ENCODE measurements around the gene TBC1D8B.
A peak's percentile ranks its signal among the peaks of the same experiment; 100 is the strongest.
"Not testable (repeated sequence)": the region's sequence is repeated elsewhere in the genome, so short reads cannot be mapped to it uniquely, and the experiment has no call there.

The TBC1D8B gene

GRCh38 chrX:106802388-106803275 lies at the start of gene TBC1D8B:
TSS of gene TBC1D8B (plus strand) at chrX:106802673. CDS start at chrX:106802854, 181 bp downstream.
- peak within 1 kb of the TSS; percentile 83 for H3K4me3 ChIP-seq (replicated peaks; ENCODE audit: low read depth, low read length)
- TF ChIP-seq, protein P1, sequence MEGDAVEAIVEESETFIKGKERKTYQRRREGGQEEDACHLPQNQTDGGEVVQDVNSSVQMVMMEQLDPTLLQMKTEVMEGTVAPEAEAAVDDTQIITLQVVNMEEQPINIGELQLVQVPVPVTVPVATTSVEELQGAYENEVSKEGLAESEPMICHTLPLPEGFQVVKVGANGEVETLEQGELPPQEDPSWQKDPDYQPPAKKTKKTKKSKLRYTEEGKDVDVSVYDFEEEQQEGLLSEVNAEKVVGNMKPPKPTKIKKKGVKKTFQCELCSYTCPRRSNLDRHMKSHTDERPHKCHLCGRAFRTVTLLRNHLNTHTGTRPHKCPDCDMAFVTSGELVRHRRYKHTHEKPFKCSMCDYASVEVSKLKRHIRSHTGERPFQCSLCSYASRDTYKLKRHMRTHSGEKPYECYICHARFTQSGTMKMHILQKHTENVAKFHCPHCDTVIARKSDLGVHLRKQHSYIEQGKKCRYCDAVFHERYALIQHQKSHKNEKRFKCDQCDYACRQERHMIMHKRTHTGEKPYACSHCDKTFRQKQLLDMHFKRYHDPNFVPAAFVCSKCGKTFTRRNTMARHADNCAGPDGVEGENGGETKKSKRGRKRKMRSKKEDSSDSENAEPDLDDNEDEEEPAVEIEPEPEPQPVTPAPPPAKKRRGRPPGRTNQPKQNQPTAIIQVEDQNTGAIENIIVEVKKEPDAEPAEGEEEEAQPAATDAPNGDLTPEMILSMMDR (IDR thresholded peaks at IDR 0.05; ENCODE audit: low read length, missing control alignments) = no peak
- DNase-seq (ENCODE audit: low read depth) = peak; percentile 93

GRCh38 chrX:106769288-106769687 lies 33.2 kb upstream of the TBC1D8B start:
- H3K4me3 ChIP-seq (replicated peaks; ENCODE audit: low read depth, low read length); DNase-seq (ENCODE audit: low read depth): not testable (repeated sequence)

- DNase-seq (ENCODE audit: low read depth) = no peak
- no peak overlapping the region for H3K4me3 ChIP-seq (replicated peaks; ENCODE audit: low read depth, low read length)
- TF ChIP-seq, protein P1 (IDR thresholded peaks at IDR 0.05; ENCODE audit: low read length, missing control alignments) = no peak
Observed at GRCh38 chrX:106774981-106775380, 27.5 kb upstream of the TBC1D8B start.

GRCh38 chrX:106780264-106780663 lies 22.2 kb upstream of the TBC1D8B start:
- DNase-seq (ENCODE audit: low read depth) = no peak
- no peak overlapping the region for H3K4me3 ChIP-seq (replicated peaks; ENCODE audit: low read depth, low read length)
- TF ChIP-seq, protein P1 (IDR thresholded peaks at IDR 0.05; ENCODE audit: low read length, missing control alignments) = no peak

- TF ChIP-seq, protein P1 (IDR thresholded peaks at IDR 0.05; ENCODE audit: low read length, missing control alignments) = no peak
- DNase-seq (ENCODE audit: low read depth) = no peak
- no peak overlapping the region for H3K4me3 ChIP-seq (replicated peaks; ENCODE audit: low read depth, low read length)
Observed at GRCh38 chrX:106780664-106781377, 21.7 kb upstream of the TBC1D8B start.

DNA sequence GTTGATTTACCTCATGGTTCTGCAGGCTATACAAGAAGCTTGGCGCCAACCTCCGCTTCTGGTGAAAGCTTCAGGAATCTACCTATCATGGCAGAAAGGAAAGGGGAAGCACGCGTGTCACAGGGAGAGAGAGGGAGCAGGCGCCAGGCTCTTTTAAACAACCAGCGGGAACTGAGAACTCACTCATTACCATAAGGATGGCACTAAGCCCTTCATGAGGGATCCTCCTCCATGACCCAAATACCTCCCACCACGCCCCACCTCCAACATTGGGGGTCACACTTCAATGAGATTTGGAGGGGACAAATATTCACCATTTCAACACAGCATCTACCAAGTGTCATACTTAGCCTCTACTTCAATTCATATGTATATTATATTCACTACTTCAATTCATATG lies 18.8 kb upstream of the TBC1D8B start:
- TF ChIP-seq, protein P1 (IDR thresholded peaks at IDR 0.05; ENCODE audit: low read length, missing control alignments) = no peak
- no peak for DNase-seq (ENCODE audit: low read depth)
- no peak overlapping the region for H3K4me3 ChIP-seq (replicated peaks; ENCODE audit: low read depth, low read length)

GRCh38 chrX:106791495-106791894 lies 11.0 kb upstream of the TBC1D8B start:
- peak; percentile 42 for DNase-seq (ENCODE audit: low read depth)
- H3K4me3 ChIP-seq (replicated peaks; ENCODE audit: low read depth, low read length) = no peak overlapping the region
- TF ChIP-seq, protein P1 (IDR thresholded peaks at IDR 0.05; ENCODE audit: low read length, missing control alignments) = peak; percentile 32

Measured in fibroblast of pulmonary artery (primary cell).